ENCODE measurements around the gene DHRS3. TPM values are rescaled to one million over a fixed set of nuclear protein-coding genes. Genes with fewer than 3 reads are reported as not detected.

Gene DHRS3
- total RNA-seq, 4 donors from 2014 or later, result 115 to 211 (median 186) TPM

- ATAC-seq, result no peak
- Histone ChIP-seq H3K36me3 (peaks cover 0 to 38% of the 10 kb centered on the region in 2 donors), H3K9me3 (no peaks in the 10 kb centered on the region), H3K4me1 (peaks cover 0 to 65% (median 23%) of the 10 kb centered on the region in 3 donors), H3K4me3 (peak overlapping the region; percentile 94 to 97), H3K27ac (peak overlapping the region; percentile 98 to 100 (median 98)), H3K27me3 (no peaks in the 10 kb centered on the region)
- TF ChIP-seq CTCF (IDR thresholded peaks at IDR 0.05) (no peak), POLR2A (IDR thresholded peaks at IDR 0.05) (no peak), POLR2AphosphoS5 (IDR thresholded peaks at IDR 0.05) (no peak), EP300 (IDR thresholded peaks at IDR 0.05) (no peak)
- WGBS, 2 donors (ENCODE audit: low coverage in 1 of 2), result 8% methylated on average over 8 to 11 of the region's 12 CpGs
Measured at GRCh38 chr1:12615159-12615864, 2.7 kb downstream of the DHRS3 start.

GRCh38 chr1:12614402-12615158, 3.4 kb downstream of the DHRS3 start:
- Histone ChIP-seq H3K27ac (peak overlapping the region; percentile 98 to 100 (median 98)), H3K9me3 (no peaks in the 10 kb centered on the region), H3K27me3 (no peaks in the 10 kb centered on the region), H3K4me3 (peak overlapping the region; percentile 94 to 97), H3K36me3 (peaks cover 0 to 41% of the 10 kb centered on the region in 2 donors), H3K4me1 (peaks cover 0 to 65% (median 21%) of the 10 kb centered on the region in 3 donors)
- WGBS, 2 donors (ENCODE audit: low coverage in 1 of 2), result 41 to 57% methylated on average over 4 of the region's 7 CpGs
- ATAC-seq, result no peak
- no peak for TF ChIP-seq CTCF (IDR thresholded peaks at IDR 0.05)
- TF ChIP-seq POLR2AphosphoS5 (IDR thresholded peaks at IDR 0.05), result no peak
- TF ChIP-seq POLR2A (IDR thresholded peaks at IDR 0.05), result no peak
- no peak for TF ChIP-seq EP300 (IDR thresholded peaks at IDR 0.05)

GRCh38 chr1:12613180-12613579, 4.8 kb downstream of the DHRS3 start:
- peaks cover 0 to 52% of the 10 kb centered on the region in 2 donors for H3K36me3 ChIP-seq
- WGBS, 2 donors (ENCODE audit: low coverage in 1 of 2), result 90 to 100% methylated on average over 1 to 3 of the region's 4 CpGs
- ATAC-seq, result no peak
- peak overlapping the region in 1 of 2 donors; percentile 94 for H3K4me3 ChIP-seq
- peaks cover 0 to 70% (median 22%) of the 10 kb centered on the region in 3 donors for H3K4me1 ChIP-seq
- no peaks in the 10 kb centered on the region for H3K27me3 ChIP-seq
- peak overlapping the region in 3 of 4 donors; percentile 52 to 98 (median 98) for H3K27ac ChIP-seq
- TF ChIP-seq POLR2AphosphoS5 (IDR thresholded peaks at IDR 0.05) (no peak), EP300 (IDR thresholded peaks at IDR 0.05) (no peak), CTCF (IDR thresholded peaks at IDR 0.05) (no peak), POLR2A (IDR thresholded peaks at IDR 0.05) (no peak)
- no peaks in the 10 kb centered on the region for H3K9me3 ChIP-seq

GRCh38 chr1:12610941-12611340, 7.1 kb downstream of the DHRS3 start:
- 74 to 83% methylated on average over 5 to 7 of the region's 7 CpGs for WGBS, 2 donors (ENCODE audit: low coverage in 1 of 2)
- Histone ChIP-seq H3K9me3 (no peaks in the 10 kb centered on the region), H3K27ac (peak overlapping the region in 1 of 4 donors; percentile 29), H3K4me3 (no peak overlapping the region), H3K4me1 (peaks cover 0 to 70% (median 22%) of the 10 kb centered on the region in 3 donors), H3K36me3 (peaks cover 0 to 71% of the 10 kb centered on the region in 2 donors), H3K27me3 (no peaks in the 10 kb centered on the region)
- TF ChIP-seq EP300 (IDR thresholded peaks at IDR 0.05) (no peak), POLR2AphosphoS5 (IDR thresholded peaks at IDR 0.05) (no peak), POLR2A (IDR thresholded peaks at IDR 0.05) (no peak)
- ATAC-seq, result no peak

- no peak overlapping the region for H3K4me3 ChIP-seq
- no peak for ATAC-seq
- peaks cover 0 to 71% of the 10 kb centered on the region in 2 donors for H3K36me3 ChIP-seq
- H3K9me3 ChIP-seq, result no peaks in the 10 kb centered on the region
- TF ChIP-seq POLR2A (IDR thresholded peaks at IDR 0.05) (no peak), CTCF (IDR thresholded peaks at IDR 0.05) (no peak), EP300 (IDR thresholded peaks at IDR 0.05) (no peak), POLR2AphosphoS5 (IDR thresholded peaks at IDR 0.05) (no peak)
- WGBS, 2 donors (ENCODE audit: low coverage in 1 of 2), result 85 to 86% methylated on average over 7 of the region's 7 CpGs
- peak overlapping the region in 3 of 4 donors; percentile 18 to 29 (median 27) for H3K27ac ChIP-seq
- H3K27me3 ChIP-seq, result no peaks in the 10 kb centered on the region
- peaks cover 0 to 75% (median 22%) of the 10 kb centered on the region in 3 donors for H3K4me1 ChIP-seq
Measured at GRCh38 chr1:12610305-12610935, 7.6 kb downstream of the DHRS3 start.

All from gastroesophageal sphincter (tissue), 4 donors.